ENCODE measurements around the gene PRPF6.

DNA sequence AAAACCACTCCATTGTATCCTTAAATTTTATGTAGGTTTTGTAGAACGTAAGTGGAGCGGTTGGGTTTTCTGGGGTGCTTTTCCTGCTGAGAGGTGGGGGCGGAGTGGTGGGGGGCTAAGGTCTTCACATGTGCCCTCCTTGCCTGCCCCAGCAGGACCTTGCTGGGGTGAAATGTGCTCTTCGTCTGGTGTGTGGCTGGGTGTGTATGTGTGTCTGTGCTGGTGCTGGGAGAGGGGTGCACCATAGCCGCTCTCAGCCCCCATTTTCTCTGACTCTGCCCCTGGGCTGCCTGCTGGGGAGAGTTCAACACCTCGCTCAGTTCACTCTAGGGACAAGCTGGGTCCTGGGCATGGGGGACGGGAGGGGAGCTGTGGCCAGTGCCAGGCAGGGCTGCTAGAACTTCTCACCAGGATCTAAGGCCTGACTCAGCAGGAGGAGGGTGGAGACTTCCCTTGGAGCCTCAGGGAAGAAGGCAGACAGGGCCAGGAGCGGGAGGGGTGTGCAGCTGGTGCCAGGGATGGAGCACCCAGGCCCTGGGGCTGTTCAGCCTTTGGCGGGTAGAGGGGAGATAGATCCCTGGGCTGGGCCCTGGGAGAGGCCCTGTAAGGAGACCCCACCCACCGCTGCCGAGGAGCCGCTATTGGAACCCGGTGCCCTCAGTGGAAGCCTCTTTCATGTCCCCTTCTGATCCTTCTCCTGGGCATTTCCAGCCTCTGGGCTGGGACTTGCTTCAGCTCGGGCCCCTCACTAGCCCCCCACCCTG lies 63.7 kb downstream of the PRPF6 start:
- TF ChIP-seq EZH2 (IDR thresholded peaks at IDR 0.05; ENCODE audit: borderline replicate concordance, insufficient read depth, low read length, poor library complexity, severe bottlenecking) (no peak), RAD21 (conservative IDR thresholded peaks at IDR 0.05) (no peak), POLR2AphosphoS5 (IDR thresholded peaks at IDR 0.05) (no peak), EP300 (conservative IDR thresholded peaks at IDR 0.05; ENCODE audit: poor library complexity, severe bottlenecking) (no peak), TAF1 (IDR thresholded peaks at IDR 0.05; ENCODE audit: low read depth) (no peak), SMC3 (conservative IDR thresholded peaks at IDR 0.05; ENCODE audit: poor library complexity) (no peak), MXI1 (conservative IDR thresholded peaks at IDR 0.05; ENCODE audit: poor library complexity, severe bottlenecking) (no peak)
- TF ChIP-seq, protein P1, sequence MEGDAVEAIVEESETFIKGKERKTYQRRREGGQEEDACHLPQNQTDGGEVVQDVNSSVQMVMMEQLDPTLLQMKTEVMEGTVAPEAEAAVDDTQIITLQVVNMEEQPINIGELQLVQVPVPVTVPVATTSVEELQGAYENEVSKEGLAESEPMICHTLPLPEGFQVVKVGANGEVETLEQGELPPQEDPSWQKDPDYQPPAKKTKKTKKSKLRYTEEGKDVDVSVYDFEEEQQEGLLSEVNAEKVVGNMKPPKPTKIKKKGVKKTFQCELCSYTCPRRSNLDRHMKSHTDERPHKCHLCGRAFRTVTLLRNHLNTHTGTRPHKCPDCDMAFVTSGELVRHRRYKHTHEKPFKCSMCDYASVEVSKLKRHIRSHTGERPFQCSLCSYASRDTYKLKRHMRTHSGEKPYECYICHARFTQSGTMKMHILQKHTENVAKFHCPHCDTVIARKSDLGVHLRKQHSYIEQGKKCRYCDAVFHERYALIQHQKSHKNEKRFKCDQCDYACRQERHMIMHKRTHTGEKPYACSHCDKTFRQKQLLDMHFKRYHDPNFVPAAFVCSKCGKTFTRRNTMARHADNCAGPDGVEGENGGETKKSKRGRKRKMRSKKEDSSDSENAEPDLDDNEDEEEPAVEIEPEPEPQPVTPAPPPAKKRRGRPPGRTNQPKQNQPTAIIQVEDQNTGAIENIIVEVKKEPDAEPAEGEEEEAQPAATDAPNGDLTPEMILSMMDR (IDR thresholded peaks at IDR 0.05; ENCODE audit: poor library complexity, severe bottlenecking), result no peak
- TF ChIP-seq, protein P2, sequence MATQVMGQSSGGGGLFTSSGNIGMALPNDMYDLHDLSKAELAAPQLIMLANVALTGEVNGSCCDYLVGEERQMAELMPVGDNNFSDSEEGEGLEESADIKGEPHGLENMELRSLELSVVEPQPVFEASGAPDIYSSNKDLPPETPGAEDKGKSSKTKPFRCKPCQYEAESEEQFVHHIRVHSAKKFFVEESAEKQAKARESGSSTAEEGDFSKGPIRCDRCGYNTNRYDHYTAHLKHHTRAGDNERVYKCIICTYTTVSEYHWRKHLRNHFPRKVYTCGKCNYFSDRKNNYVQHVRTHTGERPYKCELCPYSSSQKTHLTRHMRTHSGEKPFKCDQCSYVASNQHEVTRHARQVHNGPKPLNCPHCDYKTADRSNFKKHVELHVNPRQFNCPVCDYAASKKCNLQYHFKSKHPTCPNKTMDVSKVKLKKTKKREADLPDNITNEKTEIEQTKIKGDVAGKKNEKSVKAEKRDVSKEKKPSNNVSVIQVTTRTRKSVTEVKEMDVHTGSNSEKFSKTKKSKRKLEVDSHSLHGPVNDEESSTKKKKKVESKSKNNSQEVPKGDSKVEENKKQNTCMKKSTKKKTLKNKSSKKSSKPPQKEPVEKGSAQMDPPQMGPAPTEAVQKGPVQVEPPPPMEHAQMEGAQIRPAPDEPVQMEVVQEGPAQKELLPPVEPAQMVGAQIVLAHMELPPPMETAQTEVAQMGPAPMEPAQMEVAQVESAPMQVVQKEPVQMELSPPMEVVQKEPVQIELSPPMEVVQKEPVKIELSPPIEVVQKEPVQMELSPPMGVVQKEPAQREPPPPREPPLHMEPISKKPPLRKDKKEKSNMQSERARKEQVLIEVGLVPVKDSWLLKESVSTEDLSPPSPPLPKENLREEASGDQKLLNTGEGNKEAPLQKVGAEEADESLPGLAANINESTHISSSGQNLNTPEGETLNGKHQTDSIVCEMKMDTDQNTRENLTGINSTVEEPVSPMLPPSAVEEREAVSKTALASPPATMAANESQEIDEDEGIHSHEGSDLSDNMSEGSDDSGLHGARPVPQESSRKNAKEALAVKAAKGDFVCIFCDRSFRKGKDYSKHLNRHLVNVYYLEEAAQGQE (IDR thresholded peaks at IDR 0.05; ENCODE audit: borderline replicate concordance), result no peak
